ENCODE data around the gene FHIT. TPM values are rescaled to one million over a fixed set of nuclear protein-coding genes. Genes with fewer than 3 reads are reported as not detected.

FHIT gene
- total RNA-seq, 4 donors from 2014 or later, result 3.5 to 17.0 (median 16.7) TPM

GRCh38 chr3:59946401-59946800 lies 1304.9 kb downstream of the FHIT start:
- H3K27me3 ChIP-seq, result no peaks in the 10 kb centered on the region
- no peaks in the 10 kb centered on the region for H3K4me1 ChIP-seq
- no peak overlapping the region for H3K27ac ChIP-seq
- no peaks in the 10 kb centered on the region for H3K36me3 ChIP-seq
- no peaks in the 10 kb centered on the region for H3K9me3 ChIP-seq
- H3K4me3 ChIP-seq, result no peak overlapping the region
- TF ChIP-seq, protein P1, sequence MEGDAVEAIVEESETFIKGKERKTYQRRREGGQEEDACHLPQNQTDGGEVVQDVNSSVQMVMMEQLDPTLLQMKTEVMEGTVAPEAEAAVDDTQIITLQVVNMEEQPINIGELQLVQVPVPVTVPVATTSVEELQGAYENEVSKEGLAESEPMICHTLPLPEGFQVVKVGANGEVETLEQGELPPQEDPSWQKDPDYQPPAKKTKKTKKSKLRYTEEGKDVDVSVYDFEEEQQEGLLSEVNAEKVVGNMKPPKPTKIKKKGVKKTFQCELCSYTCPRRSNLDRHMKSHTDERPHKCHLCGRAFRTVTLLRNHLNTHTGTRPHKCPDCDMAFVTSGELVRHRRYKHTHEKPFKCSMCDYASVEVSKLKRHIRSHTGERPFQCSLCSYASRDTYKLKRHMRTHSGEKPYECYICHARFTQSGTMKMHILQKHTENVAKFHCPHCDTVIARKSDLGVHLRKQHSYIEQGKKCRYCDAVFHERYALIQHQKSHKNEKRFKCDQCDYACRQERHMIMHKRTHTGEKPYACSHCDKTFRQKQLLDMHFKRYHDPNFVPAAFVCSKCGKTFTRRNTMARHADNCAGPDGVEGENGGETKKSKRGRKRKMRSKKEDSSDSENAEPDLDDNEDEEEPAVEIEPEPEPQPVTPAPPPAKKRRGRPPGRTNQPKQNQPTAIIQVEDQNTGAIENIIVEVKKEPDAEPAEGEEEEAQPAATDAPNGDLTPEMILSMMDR (IDR thresholded peaks at IDR 0.05), result no peak
- TF ChIP-seq POLR2A (IDR thresholded peaks at IDR 0.05), result no peak
- no peak for DNase-seq

GRCh38 chr3:59940718-59941117 lies 1310.5 kb downstream of the FHIT start:
- H3K9me3 ChIP-seq, result no peaks in the 10 kb centered on the region
- no peaks in the 10 kb centered on the region for H3K27me3 ChIP-seq
- H3K36me3 ChIP-seq, result no peaks in the 10 kb centered on the region
- no peak for DNase-seq
- no peaks in the 10 kb centered on the region for H3K4me1 ChIP-seq
- no peak overlapping the region for H3K27ac ChIP-seq
- no peak overlapping the region for H3K4me3 ChIP-seq
- TF ChIP-seq, protein P1 (IDR thresholded peaks at IDR 0.05), result no peak
- TF ChIP-seq POLR2A (IDR thresholded peaks at IDR 0.05), result no peak

- Histone ChIP-seq H3K27ac (no peak overlapping the region), H3K9me3 (no peaks in the 10 kb centered on the region), H3K27me3 (no peaks in the 10 kb centered on the region), H3K4me3 (no peak overlapping the region), H3K4me1 (no peaks in the 10 kb centered on the region), H3K36me3 (no peaks in the 10 kb centered on the region)
- DNase-seq, result no peak
- TF ChIP-seq, protein P1 (IDR thresholded peaks at IDR 0.05), result no peak
- TF ChIP-seq POLR2A (IDR thresholded peaks at IDR 0.05), result no peak
Observed at GRCh38 chr3:59939826-59940426, 1311.3 kb downstream of the FHIT start.

DNA sequence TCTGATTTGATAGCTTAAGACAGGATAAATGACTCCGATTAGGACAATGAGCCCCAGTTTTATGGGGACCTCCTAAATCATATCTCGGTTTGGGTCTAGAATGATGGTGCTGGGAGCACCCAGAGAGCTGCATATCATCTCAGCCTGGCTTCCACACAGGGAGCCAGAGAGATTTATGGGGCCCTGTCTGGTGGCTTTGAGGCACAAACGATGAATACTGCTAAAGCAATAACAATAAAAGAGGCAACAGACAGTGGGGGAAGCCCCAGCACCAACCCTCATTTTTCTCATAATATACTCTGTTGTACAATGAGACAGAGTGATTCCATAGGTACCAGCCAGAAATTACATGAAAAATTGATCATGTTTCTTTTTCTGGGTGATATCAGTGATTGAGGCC lies 1312.4 kb downstream of the FHIT start:
- Histone ChIP-seq H3K4me3 (no peak overlapping the region), H3K9me3 (no peaks in the 10 kb centered on the region), H3K36me3 (no peaks in the 10 kb centered on the region), H3K27ac (no peak overlapping the region), H3K27me3 (no peaks in the 10 kb centered on the region), H3K4me1 (no peaks in the 10 kb centered on the region)
- TF ChIP-seq POLR2A (IDR thresholded peaks at IDR 0.05), result no peak
- TF ChIP-seq, protein P1 (IDR thresholded peaks at IDR 0.05), result no peak
- no peak for DNase-seq

DNA sequence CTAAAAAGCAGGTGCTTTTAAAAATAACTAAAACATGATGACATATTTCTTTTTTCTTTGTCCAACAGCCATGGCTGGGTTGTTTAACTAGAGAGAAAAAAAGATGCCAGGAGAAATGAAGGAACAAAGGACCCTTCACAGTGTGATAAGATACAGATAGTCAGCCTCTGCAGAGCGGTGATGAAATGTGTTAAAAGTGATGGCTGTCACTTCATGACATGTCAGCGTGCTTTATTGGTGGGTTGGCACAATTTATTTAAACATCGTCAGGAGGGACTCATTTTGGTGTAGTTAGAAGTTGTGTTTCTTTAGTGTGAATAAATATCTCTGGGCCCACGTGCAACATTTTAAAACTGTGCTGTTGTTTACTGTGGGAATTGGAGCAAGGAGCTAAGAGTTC lies 1314.1 kb downstream of the FHIT start:
- no peak for TF ChIP-seq POLR2A (IDR thresholded peaks at IDR 0.05)
- TF ChIP-seq, protein P1 (IDR thresholded peaks at IDR 0.05), result no peak
- no peaks in the 10 kb centered on the region for H3K36me3 ChIP-seq
- no peak overlapping the region for H3K27ac ChIP-seq
- no peaks in the 10 kb centered on the region for H3K9me3 ChIP-seq
- H3K27me3 ChIP-seq, result no peaks in the 10 kb centered on the region
- no peak for DNase-seq
- H3K4me1 ChIP-seq, result no peaks in the 10 kb centered on the region
- H3K4me3 ChIP-seq, result no peak overlapping the region

GRCh38 chr3:59936472-59936871 lies 1314.8 kb downstream of the FHIT start:
- Histone ChIP-seq H3K9me3 (no peaks in the 10 kb centered on the region), H3K4me3 (no peak overlapping the region), H3K27ac (no peak overlapping the region), H3K27me3 (no peaks in the 10 kb centered on the region), H3K36me3 (no peaks in the 10 kb centered on the region), H3K4me1 (no peaks in the 10 kb centered on the region)
- no peak for DNase-seq
- TF ChIP-seq, protein P1 (IDR thresholded peaks at IDR 0.05), result no peak
- no peak for TF ChIP-seq POLR2A (IDR thresholded peaks at IDR 0.05)

Measured in Peyer's patch (tissue), 4 donors.